ENCODE measurements around the gene TNNT3. TPM values are rescaled to one million over a fixed set of nuclear protein-coding genes. Genes with fewer than 3 reads are reported as not detected.

Gene TNNT3
- total RNA-seq, 4 donors from 2014 or later = 3.2 to 60.6 (median 29.3) TPM; not detected in 1

DNA sequence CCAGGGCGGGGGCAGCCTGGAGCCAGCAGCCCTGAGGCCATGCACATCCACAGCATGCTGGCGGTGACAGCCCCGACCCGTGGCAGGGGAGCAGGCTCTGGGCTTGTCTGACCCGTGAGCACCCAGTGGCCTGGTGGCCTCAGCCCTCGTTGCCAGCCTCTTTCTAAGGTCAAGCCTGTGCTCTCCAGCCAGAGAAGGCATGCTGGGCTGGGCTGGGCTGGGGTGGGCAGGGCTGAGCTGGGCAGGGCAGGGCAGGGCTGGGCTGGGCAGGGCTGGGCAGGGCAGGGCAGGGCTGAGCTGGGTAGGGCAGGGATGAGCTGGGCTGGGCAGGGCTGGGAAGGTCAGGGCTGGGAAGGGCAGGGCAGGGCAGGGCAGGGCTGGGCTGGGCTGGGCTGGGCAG lies 67.5 kb downstream of the TNNT3 start:
- H3K4me1 ChIP-seq = no peaks in the 10 kb centered on the region
- no peak overlapping the region for H3K4me3 ChIP-seq
- TF ChIP-seq POLR2A (IDR thresholded peaks at IDR 0.05) = no peak
- TF ChIP-seq, protein P1, sequence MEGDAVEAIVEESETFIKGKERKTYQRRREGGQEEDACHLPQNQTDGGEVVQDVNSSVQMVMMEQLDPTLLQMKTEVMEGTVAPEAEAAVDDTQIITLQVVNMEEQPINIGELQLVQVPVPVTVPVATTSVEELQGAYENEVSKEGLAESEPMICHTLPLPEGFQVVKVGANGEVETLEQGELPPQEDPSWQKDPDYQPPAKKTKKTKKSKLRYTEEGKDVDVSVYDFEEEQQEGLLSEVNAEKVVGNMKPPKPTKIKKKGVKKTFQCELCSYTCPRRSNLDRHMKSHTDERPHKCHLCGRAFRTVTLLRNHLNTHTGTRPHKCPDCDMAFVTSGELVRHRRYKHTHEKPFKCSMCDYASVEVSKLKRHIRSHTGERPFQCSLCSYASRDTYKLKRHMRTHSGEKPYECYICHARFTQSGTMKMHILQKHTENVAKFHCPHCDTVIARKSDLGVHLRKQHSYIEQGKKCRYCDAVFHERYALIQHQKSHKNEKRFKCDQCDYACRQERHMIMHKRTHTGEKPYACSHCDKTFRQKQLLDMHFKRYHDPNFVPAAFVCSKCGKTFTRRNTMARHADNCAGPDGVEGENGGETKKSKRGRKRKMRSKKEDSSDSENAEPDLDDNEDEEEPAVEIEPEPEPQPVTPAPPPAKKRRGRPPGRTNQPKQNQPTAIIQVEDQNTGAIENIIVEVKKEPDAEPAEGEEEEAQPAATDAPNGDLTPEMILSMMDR (IDR thresholded peaks at IDR 0.05) = no peak
- no peaks in the 10 kb centered on the region for H3K9me3 ChIP-seq
- H3K36me3 ChIP-seq = no peaks in the 10 kb centered on the region
- H3K27ac ChIP-seq = no peak overlapping the region
- H3K27me3 ChIP-seq = no peaks in the 10 kb centered on the region
- no peak for DNase-seq
- intact Hi-C loops (cut with DNase I; ENCODE audit: low total_unique reads) = no loop called here

DNA sequence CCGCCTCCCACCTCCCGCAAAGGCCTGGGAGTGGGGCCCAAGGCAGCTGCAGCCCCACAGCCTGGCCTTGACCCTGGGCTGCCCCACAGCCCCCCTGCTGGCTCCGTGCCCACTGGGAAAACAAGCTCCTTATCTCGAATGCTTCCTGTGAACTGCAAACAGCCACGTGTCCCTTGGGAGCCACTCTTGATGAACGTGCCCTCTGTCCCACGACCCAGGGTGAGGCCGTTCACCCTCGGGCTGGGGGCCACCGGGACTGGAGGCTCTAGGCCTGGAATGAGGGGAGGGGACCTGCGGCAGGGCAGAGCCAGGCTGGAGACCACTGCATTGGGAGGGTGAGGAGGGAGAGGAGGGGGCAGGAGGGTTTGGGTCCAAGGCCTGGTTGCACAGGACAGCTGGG lies 68.7 kb downstream of the TNNT3 start:
- DNase-seq = no peak
- Histone ChIP-seq H3K27me3 (no peaks in the 10 kb centered on the region), H3K4me1 (no peaks in the 10 kb centered on the region), H3K4me3 (no peak overlapping the region), H3K36me3 (no peaks in the 10 kb centered on the region), H3K9me3 (no peaks in the 10 kb centered on the region), H3K27ac (no peak overlapping the region)
- no peak for TF ChIP-seq POLR2A (IDR thresholded peaks at IDR 0.05)
- TF ChIP-seq, protein P1 (IDR thresholded peaks at IDR 0.05) = no peak
- intact Hi-C loops (cut with DNase I; ENCODE audit: low total_unique reads) = no loop called here

Small RNA genes lying within 50 kb of the gene (microRNA-seq; reads per million reads assigned to microRNA genes)
- not detected for gene MIR7847 (ENCODE audit: borderline microRNAs expressed, borderline replicate concordance)

Other genes with a start within 250 kb of the TNNT3 start
- not detected for gene KRTAP5-6, start 222.5 kb upstream of the TNNT3 start, total RNA-seq
- gene IFITM10, start 169.1 kb upstream of the TNNT3 start, total RNA-seq = under 1 TPM in 1 of 4 donors, not detected in 3; 0.85 TPM
- 100 to 1,000 TPM in 2 of 4 donors, 10 to 100 TPM in 2; 80.0 to 188 (median 126) TPM for gene CTSD, start 155.8 kb upstream of the TNNT3 start, total RNA-seq
- 1 to 10 TPM in 1 of 4 donors, not detected in 3; 2.0 TPM for gene SYT8, start 84.7 kb upstream of the TNNT3 start, total RNA-seq
- 1 to 10 TPM in 1 of 4 donors, under 1 TPM in 1, not detected in 2; 0.95 to 1.5 TPM for gene TNNI2, start 80.7 kb upstream of the TNNT3 start, total RNA-seq
- gene LSP1, start 66.6 kb upstream of the TNNT3 start, total RNA-seq = 100 to 1,000 TPM in 1 of 4 donors, 10 to 100 TPM in 3; 11.2 to 112 (median 25.1) TPM
- gene PRR33, start 27.8 kb upstream of the TNNT3 start, total RNA-seq = not detected
- gene MRPL23, start 27.6 kb downstream of the TNNT3 start, total RNA-seq = 100 to 1,000 TPM in 2 of 4 donors, 10 to 100 TPM in 2; 36.7 to 196 (median 101) TPM
- 1,000 to 10,000 TPM in 1 of 4 donors, 100 to 1,000 TPM in 3; 260 to 3,028 (median 463) TPM for gene H19, start 78.1 kb downstream of the TNNT3 start, total RNA-seq
- 100 to 1,000 TPM in 3 of 4 donors, 10 to 100 TPM in 1; 54.1 to 347 (median 188) TPM for gene IGF2, start 219.7 kb downstream of the TNNT3 start, total RNA-seq
- gene INS, start 241.5 kb downstream of the TNNT3 start, total RNA-seq = not detected

Data from uterus (tissue), 4 donors.